Activated CD8-positive, alpha-beta memory T cell treated with anti-CD3 and anti-CD28 coated beads, Interleukin-2, amount 50 U/mL, for 24 hours (primary cell): ENCODE results near the gene SLC20A1.
"Not testable (repeated sequence)": the region's sequence is repeated elsewhere in the genome, so short reads cannot be mapped to it uniquely, and the experiment has no call there.

Experiments
- DNase-seq: peaks from one replicate; pipeline ENCODE4 v3.0.0-alpha.2; 2020; ENCODE audit errors: extremely low read depth

Gene SLC20A1

DNA sequence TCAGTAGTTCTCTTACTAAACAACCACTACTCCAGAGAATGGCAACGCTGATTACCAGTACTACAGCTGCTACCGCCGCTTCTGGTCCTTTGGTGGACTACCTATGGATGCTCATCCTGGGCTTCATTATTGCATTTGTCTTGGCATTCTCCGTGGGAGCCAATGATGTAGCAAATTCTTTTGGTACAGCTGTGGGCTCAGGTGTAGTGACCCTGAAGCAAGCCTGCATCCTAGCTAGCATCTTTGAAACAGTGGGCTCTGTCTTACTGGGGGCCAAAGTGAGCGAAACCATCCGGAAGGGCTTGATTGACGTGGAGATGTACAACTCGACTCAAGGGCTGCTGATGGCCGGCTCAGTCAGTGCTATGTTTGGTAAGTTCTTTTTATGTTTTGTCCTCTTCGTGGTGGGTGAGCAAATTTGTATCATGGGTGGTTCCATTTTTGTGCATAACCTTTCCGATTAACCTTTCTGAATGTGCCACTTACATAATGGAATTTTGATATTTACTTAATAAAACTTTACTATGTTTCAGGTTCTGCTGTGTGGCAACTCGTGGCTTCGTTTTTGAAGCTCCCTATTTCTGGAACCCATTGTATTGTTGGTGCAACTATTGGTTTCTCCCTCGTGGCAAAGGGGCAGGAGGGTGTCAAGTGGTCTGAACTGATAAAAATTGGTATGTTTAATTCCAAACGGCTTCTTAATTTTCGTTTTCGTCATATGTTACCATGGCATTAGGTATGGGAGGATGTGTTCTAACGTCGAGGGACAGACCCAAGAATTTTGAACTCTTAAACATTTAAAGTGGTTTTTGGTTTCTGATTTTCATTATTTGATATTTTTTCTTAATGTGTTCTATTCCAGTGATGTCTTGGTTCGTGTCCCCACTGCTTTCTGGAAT is 1.3 kb downstream of the SLC20A1 start:
- DNase-seq: no peak

DNA sequence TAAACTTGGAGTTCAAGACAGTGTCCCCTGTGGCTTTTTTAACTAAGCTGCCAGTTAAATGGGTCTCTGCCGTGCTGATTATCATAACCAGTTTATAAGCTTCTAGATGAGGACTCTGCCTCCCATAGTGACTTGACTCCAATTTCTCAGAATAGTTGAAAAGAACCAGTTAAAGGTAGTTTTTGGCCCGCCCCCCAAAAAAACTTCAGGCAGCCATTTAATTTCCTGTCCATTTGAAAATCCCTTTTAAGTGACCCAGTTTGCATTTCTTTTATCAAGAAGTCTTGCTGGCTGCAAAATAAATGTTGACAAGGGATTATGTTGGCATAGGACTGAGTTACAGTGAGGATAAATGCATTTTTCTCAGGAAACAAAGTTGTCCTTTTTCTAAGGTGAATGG is 2.3 kb downstream of the SLC20A1 start:
- no peak for DNase-seq

DNA sequence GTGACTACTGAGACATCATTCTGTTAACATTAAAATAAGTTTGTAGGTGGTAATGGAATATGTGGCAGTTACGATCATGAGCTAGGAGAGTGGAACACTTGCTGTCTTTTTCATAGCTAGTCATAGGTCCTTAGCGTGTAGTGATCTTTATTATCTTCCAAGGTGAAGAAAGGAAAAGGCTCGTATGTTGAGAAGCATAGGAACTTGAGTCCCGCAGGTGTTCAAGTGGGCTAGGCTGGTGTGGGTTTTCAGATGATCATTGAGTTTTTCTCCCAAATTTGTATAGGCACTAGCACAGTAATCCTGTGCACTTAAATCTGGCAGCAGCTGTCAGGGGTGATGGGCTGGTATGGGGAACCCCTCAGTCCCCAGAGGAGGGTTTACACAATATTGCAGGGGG is 10.9 kb downstream of the SLC20A1 start:
- DNase-seq: no peak

DNA sequence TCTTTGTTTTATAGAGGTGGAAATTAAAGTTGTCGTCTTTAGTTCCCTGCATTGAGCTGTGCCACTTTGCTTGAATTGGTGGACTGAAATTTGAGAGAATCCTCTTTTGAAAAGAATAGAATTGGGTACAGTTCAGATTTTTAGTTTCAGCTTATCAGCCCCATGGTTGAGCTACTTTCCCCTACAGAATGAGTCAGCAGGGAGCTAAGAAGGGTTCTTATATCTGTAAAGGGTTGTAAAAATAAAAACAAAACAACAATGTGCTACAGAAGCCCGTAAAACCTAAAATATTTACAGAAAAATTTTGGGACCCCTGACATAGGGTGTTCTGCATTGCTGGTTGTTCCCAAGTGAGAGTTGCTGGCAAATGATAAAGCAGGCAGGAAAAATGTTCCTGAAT is 12.6 kb downstream of the SLC20A1 start:
- no peak for DNase-seq

DNA sequence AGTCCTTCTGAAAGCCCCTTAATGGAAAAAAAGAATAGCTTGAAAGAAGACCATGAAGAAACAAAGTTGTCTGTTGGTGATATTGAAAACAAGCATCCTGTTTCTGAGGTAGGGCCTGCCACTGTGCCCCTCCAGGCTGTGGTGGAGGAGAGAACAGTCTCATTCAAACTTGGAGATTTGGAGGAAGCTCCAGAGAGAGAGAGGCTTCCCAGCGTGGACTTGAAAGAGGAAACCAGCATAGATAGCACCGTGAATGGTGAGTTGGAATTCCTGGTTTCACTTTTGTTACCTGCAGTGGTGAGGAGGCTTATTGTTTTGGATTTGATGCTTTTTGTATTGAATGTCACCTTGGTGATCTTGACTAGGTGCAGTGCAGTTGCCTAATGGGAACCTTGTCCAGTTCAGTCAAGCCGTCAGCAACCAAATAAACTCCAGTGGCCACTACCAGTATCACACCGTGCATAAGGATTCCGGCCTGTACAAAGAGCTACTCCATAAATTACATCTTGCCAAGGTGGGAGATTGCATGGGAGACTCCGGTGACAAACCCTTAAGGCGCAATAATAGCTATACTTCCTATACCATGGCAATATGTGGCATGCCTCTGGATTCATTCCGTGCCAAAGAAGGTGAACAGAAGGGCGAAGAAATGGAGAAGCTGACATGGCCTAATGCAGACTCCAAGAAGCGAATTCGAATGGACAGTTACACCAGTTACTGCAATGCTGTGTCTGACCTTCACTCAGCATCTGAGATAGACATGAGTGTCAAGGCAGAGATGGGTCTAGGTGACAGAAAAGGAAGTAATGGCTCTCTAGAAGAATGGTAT is 13.3 kb downstream of the SLC20A1 start:
- DNase-seq: no peak

DNA sequence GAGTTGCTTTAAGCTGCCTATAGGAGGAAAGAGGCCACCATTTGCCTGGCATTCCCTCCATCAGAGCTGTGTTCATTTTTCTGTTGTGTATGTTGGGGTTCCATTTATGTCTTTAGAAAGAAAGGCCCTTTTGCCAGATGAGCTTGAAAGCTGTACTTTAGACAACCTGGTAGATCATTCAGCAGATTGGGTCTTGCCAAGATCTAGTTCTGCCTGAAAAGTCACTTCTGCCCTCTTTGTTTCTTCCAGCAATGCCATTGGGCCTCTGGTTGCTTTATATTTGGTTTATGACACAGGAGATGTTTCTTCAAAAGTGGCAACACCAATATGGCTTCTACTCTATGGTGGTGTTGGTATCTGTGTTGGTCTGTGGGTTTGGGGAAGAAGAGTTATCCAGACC is 14.4 kb downstream of the SLC20A1 start:
- DNase-seq: no peak

DNA sequence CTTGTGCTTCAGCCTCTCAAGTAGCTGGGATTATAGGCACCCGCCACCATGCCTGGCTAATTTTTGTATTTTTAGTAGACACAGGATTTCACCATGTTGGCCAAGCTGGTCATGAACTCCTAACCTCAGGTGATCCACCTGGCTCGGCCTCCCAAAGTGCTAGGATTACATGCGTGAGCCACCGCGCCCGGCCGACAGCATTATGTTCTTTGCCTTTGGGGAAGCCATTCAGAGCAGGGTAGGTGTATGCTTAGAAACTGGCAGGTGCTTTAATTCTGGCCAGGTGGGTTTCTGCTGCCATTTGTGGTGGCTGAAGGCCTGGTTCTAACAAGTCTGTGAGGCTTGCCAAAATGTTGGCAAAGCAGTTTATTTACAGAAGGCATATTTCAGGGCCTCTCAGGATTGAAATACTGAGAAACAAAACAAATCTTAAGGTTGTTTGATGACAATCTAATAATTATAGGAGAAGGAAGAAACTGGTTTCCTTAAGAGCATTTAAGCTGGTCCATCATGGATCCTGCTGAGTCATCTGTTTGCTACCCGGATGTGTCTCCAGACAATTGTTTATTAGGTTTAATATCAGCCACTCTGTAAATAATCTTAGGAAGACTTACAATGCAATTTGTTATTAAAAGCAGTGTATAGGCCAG is 16.0 kb downstream of the SLC20A1 start:
- DNase-seq: no peak

DNA sequence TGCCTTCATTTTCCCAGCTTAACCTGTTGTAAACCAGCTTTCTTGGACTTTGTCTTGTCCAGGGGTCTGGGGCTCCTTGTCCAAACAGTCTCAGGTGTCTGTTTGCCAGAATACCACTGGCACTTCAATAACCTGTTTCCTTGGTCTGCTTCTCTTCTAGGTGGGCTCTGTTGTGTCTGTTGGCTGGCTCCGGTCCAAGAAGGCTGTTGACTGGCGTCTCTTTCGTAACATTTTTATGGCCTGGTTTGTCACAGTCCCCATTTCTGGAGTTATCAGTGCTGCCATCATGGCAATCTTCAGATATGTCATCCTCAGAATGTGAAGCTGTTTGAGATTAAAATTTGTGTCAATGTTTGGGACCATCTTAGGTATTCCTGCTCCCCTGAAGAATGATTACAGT is 17.0 kb downstream of the SLC20A1 start:
- DNase-seq: no peak

DNA sequence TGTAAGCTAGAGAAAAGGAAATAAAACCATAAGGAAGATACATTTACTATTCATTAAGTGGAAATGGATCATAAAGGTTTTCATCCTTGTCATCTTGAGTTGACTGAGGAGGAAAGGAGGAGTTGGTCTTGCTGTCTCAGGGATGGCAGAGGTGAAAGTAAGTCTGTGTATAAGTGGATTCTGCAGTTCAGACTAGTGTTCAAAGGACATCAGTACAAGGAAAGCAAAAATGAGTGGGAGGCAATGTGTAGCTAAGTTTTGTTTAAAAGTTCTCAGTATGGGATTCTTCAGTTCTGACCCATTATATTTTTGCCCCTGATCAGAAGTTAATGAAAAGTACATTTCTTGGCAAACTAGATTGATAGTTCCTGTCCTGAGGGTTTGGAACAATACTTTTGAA is 18.9 kb downstream of the SLC20A1 start:
- no peak for DNase-seq

DNA sequence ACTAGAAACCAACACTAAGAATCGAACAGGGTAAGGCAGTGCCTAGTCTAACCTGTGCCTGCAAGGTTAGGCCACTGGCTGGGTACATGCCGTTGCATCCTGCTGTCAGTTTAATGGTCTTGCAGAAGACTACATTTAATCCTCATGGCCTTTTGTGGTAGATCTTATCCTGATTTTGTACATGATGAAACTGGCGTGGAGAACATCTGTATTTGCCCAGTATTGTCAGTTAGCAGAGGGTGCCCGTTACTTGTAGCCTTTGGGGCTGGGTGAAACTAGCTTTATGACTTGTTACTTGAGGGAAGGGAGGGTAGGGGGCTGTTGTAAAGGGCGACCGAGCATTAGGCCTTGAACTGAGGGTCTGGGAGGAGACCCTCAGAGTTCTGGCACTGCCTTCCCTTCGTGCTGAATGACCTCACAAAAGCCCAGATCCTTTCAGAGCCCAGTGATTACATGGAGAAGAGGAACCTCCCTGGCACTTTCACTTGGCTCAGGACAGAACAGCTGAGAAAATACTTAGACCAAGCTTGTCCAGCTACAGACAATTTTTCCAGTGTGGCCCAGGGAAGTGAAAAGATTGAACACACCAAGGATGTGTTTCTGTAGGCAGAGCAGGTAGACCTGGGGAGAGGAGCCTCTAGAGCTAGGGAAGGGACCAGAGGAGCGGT is 19.5 kb downstream of the SLC20A1 start:
- DNase-seq: no peak

DNA sequence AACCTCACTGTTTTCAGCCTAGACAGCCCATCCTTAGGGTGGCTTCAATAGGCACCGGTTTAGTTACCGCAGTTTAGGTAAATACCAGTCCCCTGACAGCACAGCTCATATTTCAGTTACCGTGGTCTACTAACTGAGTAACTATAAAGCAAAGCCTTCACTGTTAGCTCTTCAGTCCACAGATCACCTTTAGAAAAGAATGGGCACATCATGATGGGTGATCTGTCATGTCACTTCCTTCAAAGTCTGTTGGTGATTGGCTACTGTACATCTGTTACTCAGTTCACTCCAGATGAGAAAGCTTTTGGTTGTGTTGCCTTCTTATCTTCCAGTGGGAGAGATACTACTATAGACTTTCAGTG is 21.0 kb downstream of the SLC20A1 start:
- no peak for DNase-seq

DNA sequence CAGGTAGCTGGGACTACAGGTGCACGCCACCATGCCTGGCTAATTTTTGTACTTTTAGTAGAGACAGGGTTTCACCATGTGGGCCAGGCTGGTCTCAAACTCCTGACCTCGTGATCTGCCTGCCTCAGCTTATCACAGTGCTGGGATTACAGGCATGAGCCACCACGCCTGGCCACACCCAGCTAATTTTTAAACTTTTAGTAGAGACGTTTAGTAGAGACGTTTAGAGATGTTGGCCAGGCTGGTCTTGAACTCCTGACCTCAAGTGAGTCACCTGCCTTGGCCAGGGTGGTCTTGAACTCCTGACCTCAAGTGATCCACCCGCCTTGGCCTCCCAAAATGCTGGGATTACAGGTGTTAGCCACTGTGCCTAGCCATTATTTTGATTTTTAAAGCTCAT is 21.8 kb downstream of the SLC20A1 start:
- DNase-seq: not testable (repeated sequence)

DNA sequence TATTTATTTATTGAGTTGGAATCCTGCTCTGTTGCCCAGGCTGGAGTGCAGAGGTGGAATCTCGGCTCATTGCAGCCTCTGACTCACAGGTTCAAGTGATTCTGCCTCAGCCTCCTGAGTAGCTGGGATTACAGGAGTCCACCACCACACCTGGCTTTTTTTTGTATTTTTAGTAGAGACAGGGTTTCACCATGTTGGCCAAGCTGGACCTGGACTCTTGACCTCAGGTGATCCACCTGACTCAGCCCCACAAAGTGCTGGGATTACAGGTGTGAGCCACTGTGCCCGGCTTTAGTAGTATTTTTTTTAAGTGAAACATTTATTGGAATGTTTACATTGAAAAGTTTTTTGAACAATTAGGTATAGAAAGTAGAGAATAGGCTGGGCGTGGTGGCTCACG is 23.9 kb downstream of the SLC20A1 start:
- no peak for DNase-seq

DNA sequence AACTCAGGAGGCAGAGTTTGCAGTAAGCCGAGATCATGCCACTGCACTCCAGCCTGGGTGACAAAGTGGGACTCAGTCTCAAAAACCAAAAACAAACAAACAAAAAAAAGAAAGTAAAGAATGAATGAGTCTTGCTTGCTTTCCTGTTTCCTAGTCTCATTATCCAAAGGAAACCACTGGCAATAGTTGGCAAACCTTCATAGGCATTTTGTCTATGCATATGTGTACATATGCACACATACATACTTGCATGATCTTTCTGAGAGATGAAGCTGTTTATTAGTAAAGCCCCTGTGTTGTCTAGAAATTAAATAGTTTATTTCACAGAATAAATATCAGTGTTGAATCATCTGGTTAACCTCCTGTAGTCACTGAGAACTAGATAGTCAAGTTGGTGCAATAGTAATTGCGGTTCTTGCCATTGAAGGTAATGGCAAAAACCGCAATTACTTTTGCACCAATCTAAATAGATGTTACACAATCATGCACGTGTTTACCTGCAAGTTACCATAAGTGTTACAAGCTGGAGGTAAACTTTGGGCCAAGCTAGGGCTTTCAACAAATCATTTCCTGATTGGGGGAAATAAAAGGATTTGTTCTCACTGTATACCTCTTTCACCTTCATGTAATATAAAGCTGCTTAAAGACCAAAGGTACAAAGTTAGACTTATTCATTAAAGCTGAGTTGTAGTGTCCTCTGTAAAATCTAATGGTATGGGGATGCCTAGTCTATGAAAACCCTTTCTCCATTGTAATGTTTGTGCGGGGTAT is 24.7 kb downstream of the SLC20A1 start:
- no peak for DNase-seq

DNA sequence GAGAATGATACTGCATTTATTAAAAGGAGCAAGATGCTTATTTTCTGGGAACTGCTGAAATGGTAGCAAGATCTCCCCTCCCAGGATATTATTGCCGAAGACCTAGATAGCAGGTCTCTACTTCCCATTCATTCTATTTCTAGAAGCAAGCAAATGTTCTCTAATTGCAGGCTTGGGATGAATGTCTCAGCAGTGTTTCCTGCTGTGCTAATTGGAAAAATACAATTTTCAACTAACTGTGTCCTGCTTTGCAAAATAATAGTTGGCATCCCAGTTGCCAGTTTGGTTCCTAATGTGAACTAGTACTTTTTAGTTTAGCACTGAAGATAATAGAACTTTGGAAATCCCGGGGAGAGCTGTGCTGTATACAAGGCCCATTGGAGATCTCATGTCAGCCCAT is 26.1 kb downstream of the SLC20A1 start:
- DNase-seq: no peak

DNA sequence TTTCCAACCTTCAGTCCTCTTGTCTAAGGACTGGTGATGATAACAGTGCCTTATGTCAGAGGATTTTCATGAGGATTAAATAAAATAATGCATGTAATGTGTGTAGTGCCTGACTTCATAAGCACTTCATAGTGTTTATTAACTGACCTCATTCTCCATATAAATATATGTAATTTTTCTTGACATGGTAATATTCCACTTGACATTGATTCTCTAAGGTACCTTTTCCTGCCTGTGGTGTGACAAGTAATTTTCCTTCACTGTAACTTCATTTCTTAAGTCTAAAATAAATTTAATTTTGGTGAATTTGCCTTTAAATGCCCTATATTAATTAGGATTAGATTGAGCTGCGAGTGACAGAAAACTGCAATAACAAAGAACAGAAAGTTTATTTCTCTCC is 27.3 kb downstream of the SLC20A1 start:
- no peak for DNase-seq

DNA sequence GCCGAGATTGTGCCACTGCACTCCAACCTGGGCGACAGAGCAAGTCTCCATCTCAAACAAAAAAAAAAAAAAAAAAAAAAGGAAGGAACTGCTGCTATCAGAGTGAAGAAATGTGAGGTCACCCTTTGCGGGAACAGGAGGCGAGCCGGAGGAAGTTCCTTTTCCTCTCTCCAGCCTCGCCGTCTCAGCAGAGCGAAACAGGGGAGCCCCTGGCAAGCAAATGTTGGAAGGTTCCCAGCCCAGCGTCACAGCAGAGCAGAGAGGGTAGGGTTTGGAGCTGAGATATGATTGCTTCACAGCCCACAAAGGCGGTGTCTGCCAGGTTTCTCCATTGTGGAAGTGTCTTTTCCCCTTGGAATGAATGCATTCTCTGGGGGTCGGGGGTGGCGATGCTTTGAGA is 28.5 kb downstream of the SLC20A1 start:
- no peak for DNase-seq

DNA sequence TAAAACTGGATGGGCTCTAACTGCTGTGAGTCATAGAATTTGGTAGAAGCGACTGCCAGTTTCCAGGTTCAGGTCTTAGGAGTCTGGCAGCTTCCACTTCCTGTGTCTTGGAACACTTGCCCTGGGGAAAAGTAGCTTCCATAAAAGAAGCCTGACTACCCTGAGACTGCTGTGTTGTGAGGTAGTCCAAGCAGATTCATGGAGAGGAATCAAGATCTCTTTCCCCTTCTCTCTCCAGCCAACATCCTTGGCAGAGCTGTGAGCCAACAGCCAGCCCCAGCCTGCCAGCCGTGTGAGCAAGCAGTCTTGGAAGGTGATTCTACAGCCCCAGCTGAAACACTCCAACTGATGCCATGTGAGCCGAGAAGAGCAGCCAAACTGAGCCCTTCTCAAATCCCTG is 33.7 kb downstream of the SLC20A1 start:
- no peak for DNase-seq

DNA sequence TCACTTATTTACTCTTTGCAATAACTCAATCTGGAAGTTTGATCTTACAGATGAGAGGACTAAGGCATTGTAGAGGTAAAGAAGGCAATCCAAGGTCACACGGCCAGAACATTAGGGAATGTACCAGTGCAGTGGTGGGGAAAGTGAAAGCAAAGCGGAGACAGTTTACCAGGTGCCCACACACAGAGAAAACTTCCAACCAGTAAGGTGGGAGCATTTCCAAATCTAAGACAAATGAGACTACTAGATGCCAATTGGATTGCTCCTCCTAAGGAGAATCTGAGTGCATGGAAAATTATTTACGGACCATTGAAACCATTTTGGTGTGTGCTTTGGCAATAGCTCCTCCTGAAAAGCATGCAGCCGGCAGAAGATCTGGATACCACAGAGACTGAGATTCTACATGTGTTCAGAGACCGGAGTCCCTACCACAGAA is 34.9 kb downstream of the SLC20A1 start:
- no peak for DNase-seq

DNA sequence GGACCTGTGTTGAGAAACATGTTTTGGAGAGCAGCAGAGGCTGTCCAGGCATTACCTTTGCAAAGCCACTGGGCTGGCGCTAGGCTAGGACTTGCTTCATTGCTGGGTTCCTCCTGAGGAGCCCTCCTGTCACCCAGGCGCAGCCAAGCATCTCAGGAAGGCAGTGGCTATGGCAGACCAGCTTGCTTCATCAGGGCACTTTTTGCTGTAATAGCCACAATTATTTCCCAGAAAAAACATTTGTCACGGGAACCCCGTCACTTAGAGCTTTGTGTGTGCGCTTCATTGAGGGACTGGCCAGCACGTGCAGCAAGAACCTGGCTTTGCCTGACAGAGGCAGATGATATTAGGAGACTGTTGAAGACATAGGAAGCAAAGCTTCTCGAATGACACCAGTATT is 36.4 kb downstream of the SLC20A1 start:
- no peak for DNase-seq
